Osteoblast (primary cell): ENCODE results near the gene ZFHX2. TPM values are rescaled to one million over a fixed set of nuclear protein-coding genes. Genes with fewer than 3 reads are reported as not detected.
"Not testable (repeated sequence)": the region's sequence is repeated elsewhere in the genome, so short reads cannot be mapped to it uniquely, and the experiment has no call there.

Experiments used
- DNase-seq: peaks from one replicate; pipeline ENCODE4 v3.0.0; 2011; ENCODE audit warnings: low spot score, mixed read lengths; ENCODE audit not compliant: insufficient read length; ENCODE audit errors: missing footprints
- H2AFZ ChIP-seq: 2 replicates; pipeline ENCODE4 v1.6.0; 2011; ENCODE audit warnings: mild to moderate bottlenecking, low read length
- H3K27ac ChIP-seq: 2 replicates; pipeline ENCODE4 v1.5.1; 2011; ENCODE audit warnings: mild to moderate bottlenecking, low read depth, low read length, moderate library complexity
- H3K27me3 ChIP-seq: 2 replicates; pipeline ENCODE4 v1.6.0; 2012; ENCODE audit warnings: mild to moderate bottlenecking, control low read depth, inconsistent platforms, low read length, moderate library complexity; ENCODE audit not compliant: insufficient read depth
- H3K36me3 ChIP-seq: 2 replicates; pipeline ENCODE4 v1.5.1; 2011; ENCODE audit warnings: mild to moderate bottlenecking, low read length, control low read depth, moderate library complexity; ENCODE audit not compliant: insufficient read depth
- H3K4me1 ChIP-seq: 2 replicates; pipeline ENCODE4 v1.5.1; 2011; ENCODE audit warnings: mild to moderate bottlenecking, low read length, control low read depth, moderate library complexity; ENCODE audit not compliant: insufficient read depth
- H3K4me2 ChIP-seq: 2 replicates; pipeline ENCODE4 v1.6.0; 2011; ENCODE audit warnings: mild to moderate bottlenecking, low read length; ENCODE audit not compliant: insufficient read depth
- H3K4me3 ChIP-seq: fragments of 200-600 bp; sonication (generic); 3 replicates; pipeline ENCODE4 v1.5.1; 2012; ENCODE audit warnings: mild to moderate bottlenecking, low read length, inconsistent platforms; ENCODE audit not compliant: insufficient read depth
- H3K79me2 ChIP-seq: 2 replicates; pipeline ENCODE4 v1.6.0; 2012; ENCODE audit warnings: mild to moderate bottlenecking, low read length, control low read depth, inconsistent platforms; ENCODE audit not compliant: insufficient read depth
- H3K9me3 ChIP-seq: 2 replicates; pipeline ENCODE4 v1.5.1; 2011; ENCODE audit warnings: low read depth, low read length, control low read depth
- H4K20me1 ChIP-seq: 2 replicates; pipeline ENCODE4 v1.6.0; 2012; ENCODE audit warnings: mild to moderate bottlenecking, low read length, control low read depth; ENCODE audit not compliant: insufficient read depth
- CTCF ChIP-seq: IDR thresholded peaks from 2 replicates; pipeline ENCODE4 v1.5.1; 2011; ENCODE audit warnings: mild to moderate bottlenecking, low read depth, low read length, moderate library complexity; ENCODE audit errors: extremely low read depth
- total RNA-seq: library from RNA; depleted of rRNA; stranded (reverse); fragments of >200 nt; gene quantifications from 2 replicates; pipeline ENCODE4 v1.2.3, GENCODE V29; 2012

The ZFHX2 gene
- total RNA-seq, 1 donor: 0.72 TPM

- no peak for TF ChIP-seq CTCF
- H3K36me3 ChIP-seq: no peaks in the 10 kb centered on the region
- H3K27me3 ChIP-seq: no peaks in the 10 kb centered on the region
- no peaks in the 10 kb centered on the region for H4K20me1 ChIP-seq
- H3K4me2 ChIP-seq: no peak overlapping the region
- H2AFZ ChIP-seq: no peak overlapping the region
- H3K27ac ChIP-seq: no peak overlapping the region
- no peaks in the 10 kb centered on the region for H3K9me3 ChIP-seq
- H3K79me2 ChIP-seq: no peaks in the 10 kb centered on the region
- no peak overlapping the region for H3K4me3 ChIP-seq
- DNase-seq: no peak
- no peaks in the 10 kb centered on the region for H3K4me1 ChIP-seq
Measured at GRCh38 chr14:23590198-23590597, 38.6 kb upstream of the ZFHX2 start.

- no peak overlapping the region for H2AFZ ChIP-seq
- H3K27me3 ChIP-seq: no peaks in the 10 kb centered on the region
- H3K4me2 ChIP-seq: no peak overlapping the region
- no peaks in the 10 kb centered on the region for H3K9me3 ChIP-seq
- H3K27ac ChIP-seq: no peak overlapping the region
- no peaks in the 10 kb centered on the region for H3K36me3 ChIP-seq
- no peaks in the 10 kb centered on the region for H3K79me2 ChIP-seq
- no peak for TF ChIP-seq CTCF
- no peaks in the 10 kb centered on the region for H3K4me1 ChIP-seq
- no peak for DNase-seq
- no peaks in the 10 kb centered on the region for H4K20me1 ChIP-seq
- H3K4me3 ChIP-seq: no peak overlapping the region
Measured at GRCh38 chr14:23589606-23590005, 38.0 kb upstream of the ZFHX2 start.

GRCh38 chr14:23588884-23589598 lies 37.5 kb upstream of the ZFHX2 start:
- peak; percentile 97 for DNase-seq
- Histone ChIP-seq H3K4me2 (no peak overlapping the region), H3K79me2 (no peaks in the 10 kb centered on the region), H4K20me1 (no peaks in the 10 kb centered on the region), H2AFZ (no peak overlapping the region), H3K27me3 (no peaks in the 10 kb centered on the region), H3K9me3 (no peaks in the 10 kb centered on the region), H3K27ac (no peak overlapping the region), H3K36me3 (no peaks in the 10 kb centered on the region), H3K4me3 (no peak overlapping the region), H3K4me1 (no peaks in the 10 kb centered on the region)
- TF ChIP-seq CTCF: peak; percentile 81

- not testable (repeated sequence) for H3K36me3 ChIP-seq, H2AFZ ChIP-seq, H3K27me3 ChIP-seq, H3K9me3 ChIP-seq, H3K4me1 ChIP-seq, H3K4me3 ChIP-seq, H3K27ac ChIP-seq, H4K20me1 ChIP-seq, H3K79me2 ChIP-seq, H3K4me2 ChIP-seq, DNase-seq
Measured at GRCh38 chr14:23584527-23585203, 33.1 kb upstream of the ZFHX2 start.

- not testable (repeated sequence) for H3K4me2 ChIP-seq, H3K27me3 ChIP-seq, H2AFZ ChIP-seq, H3K9me3 ChIP-seq, H4K20me1 ChIP-seq, H3K36me3 ChIP-seq, H3K79me2 ChIP-seq, H3K4me3 ChIP-seq, H3K27ac ChIP-seq, DNase-seq, H3K4me1 ChIP-seq
Measured at GRCh38 chr14:23583761-23584526, 32.4 kb upstream of the ZFHX2 start.
